SK-N-SH (cell line): Measurements from ENCODE around the gene MRPL58. TPM values are rescaled to one million over a fixed set of nuclear protein-coding genes. Genes with fewer than 3 reads are reported as not detected.
"Not testable (repeated sequence)": the region's sequence is repeated elsewhere in the genome, so short reads cannot be mapped to it uniquely, and the experiment has no call there.

ENCODE experiments used
- CTCF ChIA-PET: fragments of 300-600, 350-600 bp; formaldehyde crosslinking; extraction: SDS; loops from one replicate; lab custom pipeline; 2021; lab: Yijun Ruan, JAX
- POLR2A ChIA-PET: fragments of 350-600 bp; sonication (Branson Sonifier 250); formaldehyde crosslinking; extraction: SDS; loops from one replicate; lab custom pipeline; 2020; ENCODE audit warnings: antibody characterized with exemption, inconsistent platforms; lab: Yijun Ruan, JAX
- DNase-seq: peaks from one replicate; pipeline ENCODE4 v3.0.0; 2012
- H2AFZ ChIP-seq: fragments of 200-600 bp; sonication (generic); 2 replicates; pipeline ENCODE4 v1.8.1; 2016; ENCODE audit warnings: antibody characterized with exemption, mild to moderate bottlenecking, low read depth
- H3F3A ChIP-seq: fragments of 200-600 bp; sonication (generic); replicated peaks from 2 replicates; pipeline ENCODE3; 2016; ENCODE audit warnings: antibody characterized with exemption, mild to moderate bottlenecking; ENCODE audit not compliant: insufficient read depth
- H3K27ac ChIP-seq, 2 experiments: fragments of 200-500 bp in 1 of 2; fragments of 200-600 bp in 1 of 2; sonication (Bioruptor generic) in 1 of 2; sonication (generic), shearing (Covaris generic) in 1 of 2; 2 replicates each; pipeline versions ENCODE4 v1.5.1 to v1.6.1; 2014 to 2016; ENCODE audit warnings: low read depth in 2 of 2, inconsistent platforms in 1 of 2, low read length in 1 of 2, mild to moderate bottlenecking in 1 of 2, mixed read lengths in 1 of 2
- H3K27me3 ChIP-seq: fragments of 200-600 bp; sonication (generic), shearing (Covaris generic); 2 replicates; pipeline ENCODE4 v1.6.1; 2016; ENCODE audit warnings: mixed run types; ENCODE audit not compliant: insufficient read depth
- H3K36me3 ChIP-seq, 2 experiments: fragments of 200-500 bp in 1 of 2; fragments of 200-600 bp in 1 of 2; sonication (Bioruptor generic) in 1 of 2; sonication (generic) in 1 of 2; replicated peaks in 1 of 2; 2 replicates each; pipeline versions ENCODE3 to v1.5.1; 2014 to 2016; ENCODE audit warnings: low read length in 1 of 2, mild to moderate bottlenecking in 1 of 2; ENCODE audit not compliant: insufficient read depth in 2 of 2, control insufficient read depth in 1 of 2
- H3K4me1 ChIP-seq, 2 experiments: fragments of 200-500 bp in 1 of 2; fragments of 200-600 bp in 1 of 2; sonication (Bioruptor generic) in 1 of 2; sonication (generic), shearing (Covaris generic) in 1 of 2; 2 replicates each; pipeline versions ENCODE4 v1.5.1 to v1.6.1; 2014 to 2016; ENCODE audit warnings: low read depth in 1 of 2, low read length in 1 of 2, mixed run types in 1 of 2; ENCODE audit not compliant: insufficient read depth in 2 of 2, control insufficient read depth in 1 of 2
- H3K4me2 ChIP-seq: fragments of 200-600 bp; sonication (generic), shearing (Covaris generic); 2 replicates; pipeline ENCODE4 v1.6.1; 2017; ENCODE audit warnings: mixed run types
- H3K4me3 ChIP-seq, 2 experiments: fragments of 200-500 bp in 1 of 2; fragments of 200-600 bp in 1 of 2; sonication (Bioruptor generic) in 1 of 2; sonication (generic), shearing (Covaris generic) in 1 of 2; 2 replicates each; pipeline versions ENCODE4 v1.5.1 to v1.8.1; 2014 to 2016; ENCODE audit warnings: low read depth in 2 of 2, inconsistent platforms in 1 of 2, low read length in 1 of 2, mild to moderate bottlenecking in 1 of 2, mixed read lengths in 1 of 2, moderate library complexity in 1 of 2
- H3K79me2 ChIP-seq: fragments of 200-600 bp; sonication (generic); 2 replicates; pipeline ENCODE4 v1.8.1; 2017; ENCODE audit warnings: mild to moderate bottlenecking; ENCODE audit not compliant: insufficient read depth
- H3K9ac ChIP-seq: fragments of 200-600 bp; sonication (generic); 2 replicates; pipeline ENCODE4 v1.6.1; 2017; ENCODE audit warnings: mixed run types
- H3K9me2 ChIP-seq: fragments of 200-600 bp; sonication (generic); 2 replicates; pipeline ENCODE4 v1.6.1; 2017; ENCODE audit warnings: mixed run types
- H3K9me3 ChIP-seq: fragments of 200-600 bp; sonication (generic); 2 replicates; pipeline ENCODE4 v1.6.1; 2017; ENCODE audit warnings: mixed run types, mild to moderate bottlenecking, moderate library complexity
- H4K20me1 ChIP-seq: fragments of 200-600 bp; sonication (generic); 2 replicates; pipeline ENCODE4 v1.6.1; 2017; ENCODE audit warnings: mild to moderate bottlenecking, mixed run types; ENCODE audit not compliant: insufficient read depth
- CHD2 ChIP-seq: fragments of 150-350 bp; IDR thresholded peaks from 2 replicates; pipeline ENCODE4 v1.6.1; 2018; ENCODE audit warnings: low read length; ENCODE audit not compliant: partially characterized antibody
- CTCF ChIP-seq: fragments of 200-600 bp; sonication (generic); IDR thresholded peaks from 2 replicates; pipeline ENCODE4 v1.6.1; 2017; ENCODE audit warnings: antibody characterized with exemption, mild to moderate bottlenecking, moderate library complexity
- EP300 ChIP-seq, 2 experiments: IDR thresholded peaks; 2 replicates each; pipeline versions ENCODE4 v1.4.0 to v1.6.1; 2012; ENCODE audit warnings: borderline replicate concordance in 1 of 2, low read depth in 1 of 2, low read length in 1 of 2
- EZH2phosphoT487 ChIP-seq: fragments of 200-600 bp; sonication (generic); IDR thresholded peaks from 2 replicates; pipeline ENCODE4 v1.6.1; 2017; ENCODE audit warnings: low read depth, mixed run types, mild to moderate bottlenecking, antibody characterized with exemption, moderate library complexity, borderline replicate concordance
- GABPA ChIP-seq: IDR thresholded peaks from 2 replicates; pipeline ENCODE4 v1.4.0; 2012; ENCODE audit warnings: low read depth, mild to moderate bottlenecking
- GATA2 ChIP-seq: sonication (generic); formaldehyde crosslinking; IDR thresholded peaks from 2 replicates; pipeline ENCODE4 v1.5.0; 2020; ENCODE audit warnings: mild to moderate bottlenecking, missing genetic modification reagents
- MEF2A ChIP-seq: IDR thresholded peaks from 2 replicates; pipeline ENCODE4 v1.4.0; 2012; ENCODE audit warnings: low read depth, borderline replicate concordance
- NRF1 ChIP-seq: IDR thresholded peaks from 2 replicates; pipeline ENCODE4 v1.6.1; 2012; ENCODE audit warnings: low read depth, mild to moderate bottlenecking, low read length
- TEAD4 ChIP-seq: IDR thresholded peaks from 2 replicates; pipeline ENCODE4 v1.4.0; 2012; ENCODE audit warnings: mild to moderate bottlenecking, borderline replicate concordance; ENCODE audit not compliant: insufficient read depth
- USF2 ChIP-seq: fragments of 150-350 bp; IDR thresholded peaks from 2 replicates; pipeline ENCODE4 v1.6.1; 2017; ENCODE audit warnings: antibody characterized with exemption, low read length, low read depth, borderline replicate concordance
- WGBS: methylation state at CpG from one replicate; pipeline ENCODE4 v1.1.6; 2017; ENCODE audit warnings: low lambda C conversion rate; 5-methylcytosine and 5-hydroxymethylcytosine counted together
- polyA plus RNA-seq, 3 experiments: library from polyadenylated mRNA; depleted of rRNA; stranded (reverse); fragments of >200 nt; gene quantifications; 2 replicates each; pipeline ENCODE4 v1.2.3, GENCODE V29; 2012

Gene MRPL58
- polyA plus RNA-seq, 1 of the 3 experiments (the other 2 are of a cell fraction), result 87.3 TPM

- TF ChIP-seq NRF1, result no peak
- TF ChIP-seq TEAD4, result no peak
- TF ChIP-seq USF2, result no peak
- no peak for TF ChIP-seq GATA2 (CRISPR knock-in tag)
- TF ChIP-seq MEF2A, result no peak
- TF ChIP-seq GABPA, result no peak
- TF ChIP-seq CHD2, result no peak
- no peak for TF ChIP-seq CTCF
- TF ChIP-seq EP300 (IDR thresholded peaks at IDR 0.05; ENCODE audit: borderline replicate concordance in 1 of 2, low read depth in 1 of 2, low read length in 1 of 2), result no peak
- TF ChIP-seq EZH2phosphoT487, result no peak
- no peak overlapping the region for H3K9ac ChIP-seq
- H3K27me3 ChIP-seq, result no peaks in the 10 kb centered on the region
- H3K27ac ChIP-seq, result no peak overlapping the region
- no peaks in the 10 kb centered on the region for H3K9me3 ChIP-seq
- H3K9me2 ChIP-seq, result no peaks in the 10 kb centered on the region
- H3K79me2 ChIP-seq, result no peaks in the 10 kb centered on the region
- peaks cover 14 to 20% of the 10 kb centered on the region in 2 experiments for H3K36me3 ChIP-seq
- no peak overlapping the region for H2AFZ ChIP-seq
- ChIA-PET POLR2A (interaction anchor here (3.9 kb wide), 1 partner anchor 12 kb away, joined by 24 read pairs; the partner anchor contains the start of gene MRPL58), CTCF (interaction anchor here (1.2 to 4.5 kb wide), 3 partner anchors 10 to 32 kb away, joined by 3 to 18 read pairs (median 6); partner anchors contain the start of gene MRPL58)
- H3K4me3 ChIP-seq, result no peak overlapping the region
- H3K4me2 ChIP-seq, result no peak overlapping the region
- no peaks in the 10 kb centered on the region for H3F3A ChIP-seq
- WGBS, result 83% methylated on average over 10 of the region's 10 CpGs
- DNase-seq, result no peak
- no peaks in the 10 kb centered on the region for H3K4me1 ChIP-seq
- no peaks in the 10 kb centered on the region for H4K20me1 ChIP-seq
Observed at GRCh38 chr17:75024686-75025397, 12.4 kb downstream of the MRPL58 start.

GRCh38 chr17:75025398-75025734 is 12.9 kb downstream of the MRPL58 start:
- H3K4me1 ChIP-seq, H3K27ac ChIP-seq, H3K9ac ChIP-seq, H3K4me3 ChIP-seq, H3K9me3 ChIP-seq, H3K27me3 ChIP-seq, H3K79me2 ChIP-seq, H3K4me2 ChIP-seq, H4K20me1 ChIP-seq, H2AFZ ChIP-seq, H3F3A ChIP-seq, H3K9me2 ChIP-seq, DNase-seq: not testable (repeated sequence)
- H3K36me3 ChIP-seq, result peaks cover 14 to 15% of the 10 kb centered on the region in 2 experiments
- WGBS, result 92% methylated on average over 9 of the region's 9 CpGs
- ChIA-PET POLR2A (interaction anchor here (3.9 kb wide), 1 partner anchor 13 kb away, joined by 24 read pairs; the partner anchor contains the start of gene MRPL58), CTCF (interaction anchor here (4.5 kb wide), 1 partner anchor 13 kb away, joined by 18 read pairs; the partner anchor contains the start of gene MRPL58)

- H3K36me3 ChIP-seq, POLR2A ChIA-PET, H3K4me3 ChIP-seq, H4K20me1 ChIP-seq, H3K27me3 ChIP-seq, H3K79me2 ChIP-seq, H3K27ac ChIP-seq, H3K4me2 ChIP-seq, H3K9me3 ChIP-seq, H3K4me1 ChIP-seq, H2AFZ ChIP-seq, H3F3A ChIP-seq, H3K9ac ChIP-seq, H3K9me2 ChIP-seq, DNase-seq: not testable (repeated sequence)
- WGBS, result 84% methylated on average over 2 of the region's 2 CpGs
- CTCF ChIA-PET, result interaction anchor here (2.2 to 4.5 kb wide), 2 partner anchors 14 to 69 kb away, joined by 6 to 18 read pairs; partner anchors contain the start of gene MRPL58
Observed at GRCh38 chr17:75026650-75027049, 14.2 kb downstream of the MRPL58 start.
